GM18867 (cell line): ENCODE results near the gene ERN2.
"Not testable (repeated sequence)": the region's sequence is repeated elsewhere in the genome, so short reads cannot be mapped to it uniquely, and the experiment has no call there.

Experiments used
- ATAC-seq: cut with Tn5 transposase; IDR thresholded peaks from one replicate; pipeline ENCODE4 v1.9.1; 2021; ENCODE audit warnings: mild to moderate bottlenecking, moderate library complexity; ENCODE audit not compliant: unreplicated experiment

ERN2 gene

DNA sequence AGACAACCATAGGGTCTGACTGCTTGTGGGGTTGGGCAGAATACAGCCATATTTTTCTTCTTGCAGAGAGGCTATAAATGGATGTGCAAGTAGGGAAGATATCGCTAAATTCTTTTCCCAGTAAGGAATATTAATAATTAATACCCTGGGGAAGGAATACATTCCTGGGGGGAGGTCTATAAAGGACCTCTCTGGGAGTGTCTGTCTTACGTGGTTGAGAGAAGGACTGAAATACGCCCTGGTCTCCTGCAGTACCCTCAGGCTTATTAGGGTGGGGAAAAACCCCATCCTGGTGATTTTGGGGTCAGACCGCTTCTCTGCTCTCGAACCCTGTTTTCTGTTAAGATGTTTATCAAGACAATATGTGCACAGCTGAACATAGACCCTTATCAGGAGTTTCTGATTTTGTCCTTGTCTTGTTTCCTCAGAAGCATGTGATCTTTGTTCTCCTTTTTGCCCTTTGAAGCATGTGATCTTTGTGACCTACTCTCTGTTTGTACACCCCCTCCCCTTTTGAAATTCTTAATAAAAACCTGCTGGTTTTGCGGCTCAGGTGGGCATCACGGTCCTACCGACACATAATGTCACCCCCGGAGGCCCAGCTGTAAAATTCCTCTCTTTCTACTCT, 9.7 kb upstream of the ERN2 start:
- not testable (repeated sequence) for ATAC-seq

DNA sequence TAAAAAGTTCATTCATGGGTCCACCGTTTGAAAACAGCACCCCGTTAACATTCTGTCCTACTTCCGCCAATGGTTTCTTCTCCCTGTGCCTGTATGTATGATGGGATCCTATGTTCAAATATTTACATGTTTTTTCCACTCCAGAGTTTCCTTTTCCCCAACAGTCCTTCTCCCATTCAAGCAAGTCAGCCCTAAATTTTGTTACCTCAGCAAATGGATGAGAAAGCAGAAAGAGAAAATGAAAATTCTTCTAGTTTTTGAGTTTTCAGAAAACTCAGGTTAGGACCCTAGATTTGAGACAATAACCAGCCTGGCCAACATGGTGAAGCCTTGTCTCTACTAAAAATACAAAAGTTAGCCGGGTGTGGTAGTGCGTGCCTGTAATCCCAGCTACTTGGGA, 3.5 kb upstream of the ERN2 start:
- ATAC-seq, result no peak

DNA sequence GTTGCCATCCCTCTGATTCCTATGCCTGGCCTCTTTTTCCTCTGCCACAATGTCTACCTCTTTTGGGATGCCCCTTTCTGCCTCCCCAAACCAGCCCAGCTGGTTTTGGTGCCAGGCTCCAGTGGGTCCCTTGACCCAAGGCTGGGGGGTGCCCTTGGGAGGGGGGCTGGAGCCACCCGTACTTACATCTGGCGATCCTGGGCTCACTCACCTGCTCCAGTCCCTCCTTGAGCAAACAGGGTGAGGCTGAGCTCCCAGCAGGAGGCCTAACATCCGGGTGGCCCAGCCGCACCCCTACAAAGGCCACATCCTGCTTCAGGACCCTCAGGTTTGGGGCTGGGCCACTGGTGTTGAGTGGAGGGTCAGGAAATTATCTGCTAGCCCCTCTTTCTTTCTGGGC, 1.2 kb downstream of the ERN2 start:
- ATAC-seq, result no peak

DNA sequence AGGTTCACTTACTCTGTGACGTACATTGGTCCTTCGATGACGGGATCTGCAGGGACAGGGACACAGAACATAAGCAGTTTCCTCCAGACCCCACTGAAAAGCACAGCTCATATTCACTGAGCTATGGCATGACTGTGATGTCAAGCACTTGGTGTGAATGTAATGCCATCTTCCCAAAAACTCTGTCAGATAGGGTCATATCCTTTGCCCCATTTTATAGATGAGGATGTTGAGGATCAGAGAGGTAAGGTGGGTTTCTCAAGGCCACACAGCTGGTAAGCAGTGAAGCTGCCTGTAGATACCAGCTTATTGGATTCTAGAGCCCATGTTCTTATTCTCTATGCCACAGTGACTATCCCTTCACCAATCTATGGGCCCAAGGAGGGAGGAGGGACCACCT, 2.5 kb downstream of the ERN2 start:
- ATAC-seq, result no peak

DNA sequence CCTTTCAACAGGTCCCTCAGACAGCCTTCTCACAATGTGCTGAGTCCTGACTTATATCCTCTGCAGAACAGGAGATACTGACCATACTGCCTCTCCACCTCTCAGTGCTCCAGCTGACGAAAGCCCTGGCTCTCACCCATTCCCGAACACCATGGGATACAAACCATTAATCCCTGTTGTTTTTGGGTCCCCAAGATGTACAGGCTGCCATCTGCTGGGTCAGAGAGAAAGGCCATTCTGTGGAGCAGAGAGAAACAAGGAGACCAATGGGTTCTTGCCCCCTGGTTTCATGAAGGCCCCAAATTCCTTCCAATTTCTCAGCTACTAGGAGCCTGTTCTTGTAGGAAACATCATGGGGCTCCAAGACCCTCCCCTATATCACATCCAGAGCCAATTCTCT, 3.0 kb downstream of the ERN2 start:
- ATAC-seq, result no peak

DNA sequence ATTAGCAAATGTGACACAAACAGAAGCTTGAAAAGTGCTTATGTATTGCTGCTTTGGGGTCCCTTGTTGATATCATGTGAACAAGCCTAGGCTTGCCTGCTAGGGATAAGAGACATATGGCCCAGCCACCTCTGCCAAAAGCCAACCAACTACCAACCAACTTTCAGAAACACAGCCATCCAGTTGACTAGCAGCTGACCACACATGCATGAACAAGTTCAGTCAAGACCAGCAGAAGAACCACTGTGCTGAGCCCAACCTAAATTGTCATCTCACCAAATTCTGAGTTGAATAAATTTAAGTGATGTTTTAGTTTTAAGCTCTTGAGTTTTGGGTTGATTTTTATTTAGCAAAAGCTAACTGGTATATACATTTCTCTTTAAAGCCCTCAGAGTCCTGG, 3.5 kb downstream of the ERN2 start:
- no peak for ATAC-seq

DNA sequence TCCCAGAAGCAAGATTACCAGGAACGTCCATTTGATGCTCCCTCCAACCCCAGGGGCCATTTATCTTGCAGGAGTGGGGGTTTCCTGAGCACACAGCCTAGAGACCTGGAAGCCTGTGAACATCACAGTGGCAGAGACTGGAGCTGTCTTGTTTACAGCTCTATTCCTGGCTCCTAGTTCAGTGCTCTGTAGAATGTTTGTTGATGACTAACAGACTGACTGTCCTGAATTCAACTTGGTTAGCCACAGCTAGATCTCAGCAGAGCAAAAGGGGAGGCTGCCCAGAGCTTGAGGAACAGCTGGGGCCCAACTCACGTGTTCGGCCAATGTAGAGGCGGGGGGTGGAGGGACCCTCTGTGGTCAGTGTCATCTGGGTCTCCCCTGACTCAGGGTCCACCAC, 6.6 kb downstream of the ERN2 start:
- ATAC-seq, result no peak

DNA sequence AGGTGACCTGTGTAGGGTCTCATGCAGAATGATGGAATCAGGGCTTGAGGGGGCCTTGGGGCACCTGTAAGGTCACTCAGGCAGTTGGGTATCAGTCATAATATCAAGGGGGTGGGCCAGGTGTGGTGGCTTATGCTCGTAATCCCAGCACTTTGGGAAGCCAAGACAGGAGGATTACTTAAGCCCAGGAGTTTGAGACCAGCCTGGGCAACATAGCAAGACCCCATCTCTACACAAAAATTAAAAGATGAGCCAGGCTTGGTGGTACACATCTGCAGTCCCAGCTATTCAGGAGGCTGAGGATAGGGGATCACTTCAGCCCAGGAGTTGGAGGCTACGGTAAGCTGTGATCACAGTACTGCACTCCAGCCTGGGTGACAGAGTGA, 7.5 kb downstream of the ERN2 start:
- ATAC-seq, result no peak

DNA sequence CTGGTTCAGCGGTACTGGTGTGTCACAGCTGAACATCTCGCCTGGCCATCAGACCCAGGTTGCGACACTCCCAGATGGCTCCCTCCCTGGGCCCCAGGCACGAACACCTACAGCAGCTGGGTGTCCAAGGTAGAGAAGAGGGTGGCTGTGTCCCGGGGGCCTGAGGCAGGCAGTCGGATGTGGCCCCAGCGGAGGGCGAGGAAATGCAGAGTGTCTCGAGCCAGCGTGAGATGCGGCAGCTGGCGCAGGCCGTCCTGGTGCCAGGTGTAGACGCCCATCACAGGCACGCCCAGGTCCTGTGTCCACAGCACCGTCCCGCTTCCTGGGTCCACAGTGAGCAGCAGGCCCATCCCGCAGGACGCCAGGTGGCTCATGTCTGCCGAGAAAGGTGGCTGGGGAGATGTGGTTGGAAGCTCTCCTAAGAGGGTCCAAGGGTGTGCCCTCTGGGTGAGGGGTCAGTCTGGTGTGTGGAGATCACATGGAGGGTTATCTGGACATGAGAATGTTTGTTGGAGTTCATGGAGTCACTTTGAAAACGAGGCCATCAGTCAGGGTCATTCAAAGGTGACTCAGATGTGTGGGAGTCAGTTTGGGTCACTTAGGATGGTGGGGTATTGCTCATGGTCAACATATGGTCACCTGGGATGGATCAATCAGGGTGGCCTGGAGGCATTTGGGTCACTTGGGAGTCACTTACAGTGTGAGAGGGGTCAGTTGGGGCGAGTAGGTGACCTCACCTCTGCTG, 8.1 kb downstream of the ERN2 start:
- no peak for ATAC-seq

DNA sequence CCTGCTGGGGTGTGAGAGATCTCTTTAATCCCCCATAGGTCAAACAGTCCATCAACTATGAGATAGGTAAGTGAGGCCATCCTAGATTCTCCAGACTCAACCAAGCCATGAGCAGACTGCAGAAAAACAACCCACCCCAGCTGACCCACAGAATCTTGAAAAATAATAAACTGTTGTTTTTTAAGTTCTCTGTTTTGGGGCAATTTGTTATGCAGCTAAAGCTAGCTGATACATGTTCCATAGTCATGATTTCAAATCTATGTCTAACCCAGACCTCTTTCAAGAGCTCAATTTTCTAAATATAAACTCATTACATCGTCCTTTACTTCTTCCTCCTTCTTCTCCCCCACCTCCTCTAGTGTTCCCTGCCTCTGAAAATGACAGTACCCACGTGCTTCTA, 10.1 kb downstream of the ERN2 start:
- ATAC-seq, result no peak

DNA sequence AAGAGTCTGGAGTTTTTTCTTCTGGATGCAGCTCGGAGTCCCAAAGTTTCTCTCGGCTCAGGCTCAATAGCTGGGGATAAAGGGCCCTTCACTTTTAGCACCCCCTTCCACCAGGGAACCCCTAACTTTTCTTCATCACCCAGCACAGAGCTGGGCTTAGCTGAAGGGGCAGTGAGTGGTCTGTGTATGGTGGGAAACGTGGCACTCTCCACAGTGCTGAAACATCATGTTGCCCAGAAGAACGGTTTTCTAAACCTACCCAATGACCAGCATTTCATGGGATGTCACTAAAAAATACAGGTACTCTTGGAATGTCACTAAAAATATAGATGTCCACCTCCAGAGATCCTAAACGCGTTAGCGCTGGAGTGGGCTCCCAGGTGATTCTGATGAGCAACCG, 12.0 kb downstream of the ERN2 start:
- no peak for ATAC-seq

DNA sequence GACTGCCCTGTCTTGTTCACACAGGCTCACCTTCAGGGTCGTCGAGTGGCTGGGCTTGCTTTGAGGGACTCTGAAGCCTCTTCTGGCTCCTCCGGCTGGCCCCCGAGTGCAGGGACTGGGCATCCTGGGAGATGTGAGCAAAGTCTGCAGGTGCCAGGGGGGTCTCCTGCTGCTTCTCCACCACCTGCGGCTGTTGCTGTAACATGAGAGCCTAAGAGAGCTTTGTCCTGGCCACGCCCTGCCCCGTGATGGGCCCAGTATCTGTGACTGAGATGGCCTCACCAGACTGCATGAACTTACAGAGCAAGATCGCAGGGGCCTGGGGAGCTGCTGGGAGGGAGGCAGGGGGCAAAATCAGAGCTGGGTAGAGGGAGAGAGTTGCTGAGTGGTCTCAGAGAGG, 12.5 kb downstream of the ERN2 start:
- ATAC-seq, result no peak

DNA sequence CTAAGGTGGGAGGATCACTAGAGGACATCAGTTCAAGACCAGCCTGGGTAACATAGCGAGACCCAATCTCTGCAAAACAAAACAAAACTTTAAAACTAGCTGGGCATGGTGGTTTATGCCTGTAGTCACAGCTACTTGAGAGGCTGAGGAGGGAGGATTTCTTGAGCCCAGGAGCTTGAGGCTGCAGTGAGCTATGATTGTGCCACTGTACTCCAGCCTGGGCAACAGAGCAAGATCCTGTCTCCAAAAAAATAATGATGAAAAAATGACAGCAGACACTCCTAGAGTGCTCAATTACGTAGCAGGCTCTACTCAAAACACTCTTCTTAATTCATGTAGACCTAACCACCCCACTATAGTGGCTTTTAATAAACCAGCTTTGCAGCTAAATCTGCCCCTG, 12.9 kb downstream of the ERN2 start:
- no peak for ATAC-seq

DNA sequence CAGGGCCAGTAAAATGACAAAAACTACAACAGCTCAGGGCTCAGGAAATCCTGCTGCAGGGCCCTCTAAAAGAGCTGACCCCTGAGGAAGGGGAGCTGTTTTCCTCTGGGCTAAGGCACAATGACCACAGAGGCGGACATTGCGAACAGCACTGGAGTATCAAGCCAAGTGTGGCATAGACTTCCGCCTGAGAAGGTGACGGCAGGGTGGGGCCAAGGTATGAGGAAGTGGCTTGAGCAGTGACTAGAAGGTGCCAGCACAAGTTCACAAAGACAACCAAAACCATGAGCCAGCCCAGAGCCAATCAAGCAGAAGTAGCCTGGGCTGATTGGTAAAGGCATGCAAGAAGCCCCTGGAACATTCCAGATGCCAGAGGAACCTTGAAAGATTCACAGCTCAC, 13.9 kb downstream of the ERN2 start:
- ATAC-seq, result peak; percentile 65

DNA sequence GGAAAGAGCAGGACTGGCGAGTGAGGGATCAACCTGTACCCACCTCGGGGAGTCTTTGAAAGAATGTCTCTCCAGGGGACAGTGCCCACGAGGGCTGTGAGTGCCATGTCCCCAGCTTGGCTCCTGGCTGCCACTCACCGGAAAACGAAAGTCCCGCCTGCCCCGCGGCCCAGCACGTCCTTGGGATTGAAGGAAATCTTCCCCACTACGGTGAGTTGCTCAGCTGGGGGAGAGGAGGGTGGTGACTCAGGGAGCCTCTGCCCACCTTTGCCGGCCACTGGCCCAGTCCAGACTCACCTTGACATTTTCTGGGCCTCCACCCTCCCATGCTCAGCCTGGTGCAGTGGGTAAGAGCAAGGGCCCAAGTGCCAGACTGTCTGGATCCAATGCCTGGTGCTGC, 17.3 kb downstream of the ERN2 start:
- ATAC-seq, result no peak

DNA sequence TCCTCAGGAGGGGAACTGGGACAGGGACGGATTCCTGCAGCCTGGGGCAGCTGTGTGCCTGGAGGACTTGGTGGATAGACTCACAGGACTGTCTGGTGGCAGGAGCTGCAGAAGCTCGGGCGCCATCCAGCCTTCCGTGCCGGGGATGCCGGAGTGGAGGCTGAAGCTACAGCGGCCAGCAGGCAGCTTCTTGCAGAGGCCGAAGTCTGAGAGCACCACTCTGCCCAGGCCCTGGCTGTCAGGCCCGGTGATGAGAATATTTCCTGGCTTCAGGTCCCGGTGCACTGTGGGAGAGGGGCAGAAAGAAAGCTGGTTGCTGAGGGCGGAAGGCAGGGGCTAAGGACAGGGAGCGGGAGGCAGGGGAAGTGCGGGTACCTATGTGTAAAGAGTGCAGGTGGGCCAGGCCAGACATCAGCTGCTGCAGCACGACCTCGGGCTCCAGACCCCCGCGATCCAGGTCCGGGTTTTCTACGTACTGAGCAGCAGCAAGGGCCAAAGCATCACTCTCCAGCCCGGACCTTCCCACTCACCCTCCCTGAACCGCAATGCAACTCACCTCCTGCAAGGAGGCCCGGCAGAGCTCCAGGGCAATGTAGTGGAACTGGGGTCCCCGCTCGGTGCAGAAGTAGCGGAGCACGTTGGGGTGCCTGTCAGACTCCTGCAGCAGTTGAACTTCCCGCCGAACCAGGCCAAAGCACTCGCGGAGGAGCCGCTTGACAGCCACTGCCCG, 18.2 kb downstream of the ERN2 start:
- ATAC-seq, result no peak

DNA sequence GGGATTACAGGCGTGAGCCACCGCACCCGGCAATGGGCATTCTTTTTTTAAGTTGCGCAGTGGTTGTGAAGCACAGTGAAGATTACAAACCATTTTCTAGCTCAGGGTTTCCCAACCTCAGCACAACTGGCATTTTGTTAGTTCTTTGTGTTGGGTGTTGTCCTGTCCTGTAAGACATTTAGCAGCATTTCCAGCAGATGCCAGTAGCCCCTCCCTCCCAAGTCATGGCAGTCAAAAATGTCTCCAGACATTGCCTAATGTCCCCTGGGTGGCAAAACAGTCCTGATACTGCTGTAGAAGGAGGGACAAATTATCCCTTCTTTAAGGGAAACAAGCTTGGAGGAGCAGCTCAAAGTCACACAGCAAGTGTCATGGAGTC, 18.8 kb downstream of the ERN2 start:
- ATAC-seq, result no peak

DNA sequence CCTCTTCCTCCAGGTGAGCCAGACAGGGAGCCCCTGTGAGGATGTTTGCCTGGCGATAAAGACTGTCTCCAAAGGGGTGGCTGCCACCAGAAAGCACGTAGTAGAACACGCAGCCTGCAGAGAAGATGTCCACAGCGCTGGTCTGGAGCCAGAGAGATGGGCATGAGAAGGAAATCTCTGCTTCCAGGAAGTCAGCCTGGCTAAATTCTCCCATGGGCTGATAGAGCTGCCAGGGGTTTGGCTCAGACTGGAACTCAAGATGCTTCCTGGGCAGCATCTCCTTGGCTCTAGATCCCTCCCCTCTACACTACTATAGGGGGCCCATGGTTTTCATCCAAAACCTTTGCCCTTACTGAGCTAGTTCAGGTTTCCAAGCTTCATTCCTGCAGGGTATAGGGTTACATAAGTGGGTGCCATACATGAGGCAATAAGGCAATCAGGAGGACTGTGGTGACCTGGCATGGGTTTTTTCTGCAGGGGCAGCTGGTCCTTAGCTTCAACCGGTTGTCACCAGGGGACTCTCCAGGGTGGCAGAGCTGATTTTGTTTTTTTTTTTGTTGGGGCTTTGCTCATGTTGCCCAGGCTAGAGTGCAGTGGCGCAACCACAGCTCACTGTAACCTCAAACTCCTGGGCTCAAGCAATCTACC, 20.7 kb downstream of the ERN2 start:
- no peak for ATAC-seq

DNA sequence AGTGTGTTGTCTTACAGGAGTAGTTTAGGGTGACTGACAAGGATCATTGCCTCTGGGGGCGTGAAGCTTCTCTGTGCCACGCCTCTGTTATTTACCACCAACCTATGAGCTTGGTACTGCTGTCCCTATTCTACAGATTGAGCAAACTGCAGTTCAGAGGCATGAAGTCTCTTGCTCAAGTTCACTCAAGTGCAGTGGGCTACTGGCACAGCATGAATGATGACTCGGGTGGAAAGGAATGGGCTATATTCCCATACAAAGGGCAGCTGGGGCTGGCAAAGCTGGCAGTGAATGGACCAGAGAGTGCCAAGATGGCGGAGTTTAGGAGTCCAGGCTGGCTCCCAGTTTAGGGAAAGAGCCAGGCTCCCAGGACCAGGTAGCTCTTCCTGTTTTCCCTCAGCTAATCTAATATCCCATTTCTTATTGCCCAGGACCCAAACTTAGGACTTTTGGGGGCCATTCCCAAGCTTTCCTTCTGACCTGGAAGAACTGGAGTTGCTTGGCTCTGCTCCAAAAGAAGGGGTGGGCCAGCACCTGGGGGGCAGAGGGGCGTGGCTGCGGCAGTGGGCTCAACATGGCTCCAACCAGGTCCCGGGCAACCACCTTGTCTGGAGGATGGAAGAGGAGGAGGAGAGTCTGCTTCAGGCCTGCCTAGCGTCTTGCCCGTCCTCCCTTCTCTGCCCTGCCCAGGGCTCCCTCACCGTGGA, 21.4 kb downstream of the ERN2 start:
- ATAC-seq, result no peak

DNA sequence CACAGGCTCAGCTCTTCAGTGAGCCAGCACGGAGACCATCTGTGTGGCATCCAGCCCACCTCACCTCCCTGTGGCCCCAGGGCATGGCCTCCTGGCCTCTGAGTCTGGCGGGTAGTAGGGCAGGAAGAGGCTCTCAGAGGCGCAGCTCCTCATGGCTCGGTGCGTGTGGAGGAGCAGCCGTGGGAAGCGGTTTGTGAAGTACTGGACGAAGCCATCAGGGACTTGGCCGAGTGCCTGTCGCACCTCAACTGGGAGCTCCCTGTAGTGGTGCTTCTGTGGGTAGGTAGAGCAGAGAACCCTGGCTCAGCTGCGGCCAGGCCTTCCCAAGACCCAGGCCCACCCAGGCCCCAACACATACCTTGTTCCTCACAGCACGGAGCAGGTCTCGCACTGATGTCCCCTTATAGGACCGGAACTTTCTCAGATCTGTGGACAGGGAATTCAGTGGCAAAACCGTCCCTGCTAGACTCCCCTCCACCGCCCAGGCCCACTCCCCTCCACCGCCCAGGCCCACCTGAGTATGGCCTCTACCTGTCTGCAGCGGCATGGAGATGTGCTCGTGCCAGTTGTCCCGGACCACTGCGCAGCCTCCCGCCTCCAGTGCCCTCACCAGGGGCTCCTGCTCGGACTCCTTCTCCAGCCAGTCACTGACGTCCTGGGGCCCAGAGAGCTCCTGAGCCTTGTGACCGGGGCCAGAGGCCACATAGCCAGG, 22.1 kb downstream of the ERN2 start:
- ATAC-seq, result no peak
